HepG2 (cell line): ENCODE data around the gene SLC13A2.

ENCODE experiments used
- SMC3 ChIP-seq: IDR thresholded peaks from 2 replicates; pipeline ENCODE4 v1.6.1; 2011; ENCODE audit warnings: low read length, improper control_type of control experiment
- SP1 ChIP-seq, 2 experiments: fragments of 450-650 bp in 1 of 2; sonication (generic) in 1 of 2; formaldehyde crosslinking in 1 of 2; IDR thresholded peaks; 2 replicates each; pipeline versions ENCODE4 v1.4.0 to v1.6.1; 2016 to 2020; ENCODE audit warnings: missing genetic modification reagents in 1 of 2
- ZNF354B ChIP-seq: sonication (generic); formaldehyde crosslinking; IDR thresholded peaks from 2 replicates; pipeline ENCODE4 v1.8.0; 2022; ENCODE audit warnings: mild to moderate bottlenecking, missing genetic modification reagents
- TF ChIP-seq, protein P1 (sequence below): sonication (generic); formaldehyde crosslinking; IDR thresholded peaks from 2 replicates; pipeline ENCODE4 v1.4.0; 2020; ENCODE audit warnings: mild to moderate bottlenecking, missing genetic modification reagents
- TF ChIP-seq, protein P2 (sequence below): sonication (generic); formaldehyde crosslinking; IDR thresholded peaks from 2 replicates; pipeline ENCODE4 v1.9.0; 2021; ENCODE audit warnings: missing genetic modification reagents, borderline replicate concordance

DNA sequence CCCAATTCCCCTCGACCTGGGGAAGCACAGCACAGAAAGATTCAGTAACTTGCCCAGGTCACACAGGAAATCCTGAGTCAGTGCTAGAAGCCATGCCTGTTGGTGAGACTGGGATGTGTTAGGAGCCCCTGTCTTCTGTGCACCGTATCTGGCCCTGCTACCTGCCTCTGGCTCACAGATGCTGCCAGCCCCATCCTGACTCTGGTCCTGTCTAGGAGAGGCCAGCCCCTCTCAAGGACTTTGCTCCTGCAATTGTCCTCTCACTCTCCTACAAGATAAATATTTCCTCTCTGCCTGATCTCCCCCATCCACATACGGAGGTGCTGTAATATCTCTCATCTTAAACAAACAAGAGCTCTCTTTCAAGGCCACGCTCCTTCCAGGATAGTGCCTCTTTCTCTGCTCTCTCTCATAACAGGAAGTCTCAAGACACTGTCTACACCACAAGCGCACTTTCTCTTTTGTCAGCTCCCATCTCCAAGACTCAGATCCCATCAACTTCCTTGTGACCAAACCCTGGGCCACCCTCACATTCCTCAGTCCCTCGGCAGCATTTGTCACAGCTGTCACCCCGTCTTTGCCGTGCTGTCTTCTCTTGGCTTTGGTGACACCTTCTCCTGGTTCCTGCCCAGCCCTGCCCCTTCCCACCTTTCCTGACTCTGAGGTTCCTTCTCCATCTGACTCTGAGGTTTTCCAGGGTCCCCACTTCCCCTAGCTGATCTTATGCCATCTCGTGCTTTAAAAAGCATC, 1.9 kb downstream of the SLC13A2 start:
- TF ChIP-seq SMC3 (no peak), ZNF354B (no peak), SP1 (IDR thresholded peaks at IDR 0.05) (no peak), SP1 (CRISPR knock-in tag; IDR thresholded peaks at IDR 0.05) (no peak)
- TF ChIP-seq, protein P1, sequence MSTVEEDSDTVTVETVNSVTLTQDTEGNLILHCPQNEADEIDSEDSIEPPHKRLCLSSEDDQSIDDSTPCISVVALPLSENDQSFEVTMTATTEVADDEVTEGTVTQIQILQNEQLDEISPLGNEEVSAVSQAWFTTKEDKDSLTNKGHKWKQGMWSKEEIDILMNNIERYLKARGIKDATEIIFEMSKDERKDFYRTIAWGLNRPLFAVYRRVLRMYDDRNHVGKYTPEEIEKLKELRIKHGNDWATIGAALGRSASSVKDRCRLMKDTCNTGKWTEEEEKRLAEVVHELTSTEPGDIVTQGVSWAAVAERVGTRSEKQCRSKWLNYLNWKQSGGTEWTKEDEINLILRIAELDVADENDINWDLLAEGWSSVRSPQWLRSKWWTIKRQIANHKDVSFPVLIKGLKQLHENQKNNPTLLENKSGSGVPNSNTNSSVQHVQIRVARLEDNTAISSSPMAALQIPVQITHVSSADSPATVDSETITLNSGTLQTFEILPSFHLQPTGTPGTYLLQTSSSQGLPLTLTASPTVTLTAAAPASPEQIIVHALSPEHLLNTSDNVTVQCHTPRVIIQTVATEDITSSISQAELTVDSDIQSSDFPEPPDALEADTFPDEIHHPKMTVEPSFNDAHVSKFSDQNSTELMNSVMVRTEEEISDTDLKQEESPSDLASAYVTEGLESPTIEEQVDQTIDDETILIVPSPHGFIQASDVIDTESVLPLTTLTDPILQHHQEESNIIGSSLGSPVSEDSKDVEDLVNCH (CRISPR knock-in tag) = no peak
- TF ChIP-seq, protein P2, sequence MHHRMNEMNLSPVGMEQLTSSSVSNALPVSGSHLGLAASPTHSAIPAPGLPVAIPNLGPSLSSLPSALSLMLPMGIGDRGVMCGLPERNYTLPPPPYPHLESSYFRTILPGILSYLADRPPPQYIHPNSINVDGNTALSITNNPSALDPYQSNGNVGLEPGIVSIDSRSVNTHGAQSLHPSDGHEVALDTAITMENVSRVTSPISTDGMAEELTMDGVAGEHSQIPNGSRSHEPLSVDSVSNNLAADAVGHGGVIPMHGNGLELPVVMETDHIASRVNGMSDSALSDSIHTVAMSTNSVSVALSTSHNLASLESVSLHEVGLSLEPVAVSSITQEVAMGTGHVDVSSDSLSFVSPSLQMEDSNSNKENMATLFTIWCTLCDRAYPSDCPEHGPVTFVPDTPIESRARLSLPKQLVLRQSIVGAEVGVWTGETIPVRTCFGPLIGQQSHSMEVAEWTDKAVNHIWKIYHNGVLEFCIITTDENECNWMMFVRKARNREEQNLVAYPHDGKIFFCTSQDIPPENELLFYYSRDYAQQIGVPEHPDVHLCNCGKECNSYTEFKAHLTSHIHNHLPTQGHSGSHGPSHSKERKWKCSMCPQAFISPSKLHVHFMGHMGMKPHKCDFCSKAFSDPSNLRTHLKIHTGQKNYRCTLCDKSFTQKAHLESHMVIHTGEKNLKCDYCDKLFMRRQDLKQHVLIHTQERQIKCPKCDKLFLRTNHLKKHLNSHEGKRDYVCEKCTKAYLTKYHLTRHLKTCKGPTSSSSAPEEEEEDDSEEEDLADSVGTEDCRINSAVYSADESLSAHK (CRISPR knock-in tag) = no peak
